TTC549 (cell line): ENCODE measurements around the gene TIAM2.
"Not testable (repeated sequence)": the region's sequence is repeated elsewhere in the genome, so short reads cannot be mapped to it uniquely, and the experiment has no call there.

Experiments
- FAIRE-seq: peaks from 2 replicates; lab custom pipeline; 2012; peaks lifted over from hg19 to GRCh38; lab: Jason Lieb, UNC

The TIAM2 gene

GRCh38 chr6:154995254-154996015 is at the start of gene TIAM2:
TIAM2 (plus strand) TSS chr6:154995315; CDS start chr6:155129224, 133,909 bp downstream.
- FAIRE-seq, result no peak

- FAIRE-seq, result no peak
Measured at GRCh38 chr6:154950979-154951344, 44.2 kb upstream of the TIAM2 start.

GRCh38 chr6:154951345-154952200 is 43.5 kb upstream of the TIAM2 start:
- FAIRE-seq, result no peak

GRCh38 chr6:154953644-154954043 is 41.5 kb upstream of the TIAM2 start:
- no peak for FAIRE-seq

- no peak for FAIRE-seq
Measured at GRCh38 chr6:154954347-154954746, 40.8 kb upstream of the TIAM2 start.

- FAIRE-seq, result no peak
Measured at GRCh38 chr6:154956771-154957522, 38.2 kb upstream of the TIAM2 start.

GRCh38 chr6:154958469-154958868 is 36.6 kb upstream of the TIAM2 start:
- FAIRE-seq, result no peak

GRCh38 chr6:154960299-154960843 is 34.7 kb upstream of the TIAM2 start:
- FAIRE-seq, result no peak

GRCh38 chr6:154960854-154961530 is 34.1 kb upstream of the TIAM2 start:
- FAIRE-seq, result no peak

GRCh38 chr6:154962753-154963152 is 32.4 kb upstream of the TIAM2 start:
- no peak for FAIRE-seq

GRCh38 chr6:154966065-154966770 is 28.9 kb upstream of the TIAM2 start:
- FAIRE-seq, result not testable (repeated sequence)

GRCh38 chr6:154969796-154970195 is 25.3 kb upstream of the TIAM2 start:
- FAIRE-seq, result no peak

GRCh38 chr6:154974485-154975149 is 20.5 kb upstream of the TIAM2 start:
- no peak for FAIRE-seq

- no peak for FAIRE-seq
Measured at GRCh38 chr6:154977588-154977987, 17.5 kb upstream of the TIAM2 start.

GRCh38 chr6:154980273-154981078 is 14.6 kb upstream of the TIAM2 start:
- no peak for FAIRE-seq

GRCh38 chr6:154981079-154981870 is 13.8 kb upstream of the TIAM2 start:
- no peak for FAIRE-seq

GRCh38 chr6:154984146-154984545 is 11.0 kb upstream of the TIAM2 start:
- no peak for FAIRE-seq

GRCh38 chr6:154986787-154987235 is 8.3 kb upstream of the TIAM2 start:
- no peak for FAIRE-seq

GRCh38 chr6:154989448-154989847 is 5.7 kb upstream of the TIAM2 start:
- FAIRE-seq, result no peak
